Gastrocnemius medialis (tissue), 4 donors: Measurements from ENCODE around the gene DPT. TPM values are rescaled to one million over a fixed set of nuclear protein-coding genes. Genes with fewer than 3 reads are reported as not detected.

Experiments used
- ATAC-seq, 2 donors: fragments of 150-250 bp; one replicate each; pipeline ENCODE4 v1.9.1; 2016
- DNase-seq, 2 donors: peaks; one replicate each; pipeline ENCODE4 v3.0.0-alpha.2; 2019
- H3K27ac ChIP-seq, 4 donors: fragments of 200-600 bp; sonication (generic); 1 replicate in 1 of 4; 2 replicates in 3 of 4; pipeline ENCODE4 v1.5.1; 2016 to 2018; ENCODE audit warnings: mild to moderate bottlenecking in 2 of 4, moderate library complexity in 1 of 4
- H3K27me3 ChIP-seq, 3 donors: fragments of 200-600 bp; sonication (generic) in 2 of 3; 1 replicate in 1 of 3; 2 replicates in 2 of 3; pipeline versions ENCODE4 v1.5.1 to v1.6.0; 2016 to 2019; ENCODE audit warnings: mild to moderate bottlenecking in 1 of 3, moderate library complexity in 1 of 3
- H3K36me3 ChIP-seq, 2 donors: fragments of 200-600 bp; sonication (generic) in 1 of 2; one replicate each; pipeline ENCODE4 v1.5.1; 2017 to 2018
- H3K4me1 ChIP-seq, 2 donors: fragments of 200-600 bp; sonication (generic) in 1 of 2; one replicate each; pipeline ENCODE4 v1.5.1; 2016 to 2017; ENCODE audit warnings: mild to moderate bottlenecking in 2 of 2
- H3K4me3 ChIP-seq, 4 donors: fragments of 200-600 bp; sonication (generic) in 3 of 4; 1 replicate in 1 of 4; 2 replicates in 3 of 4; pipeline ENCODE4 v1.5.1; 2016 to 2019; ENCODE audit warnings: mild to moderate bottlenecking in 2 of 4
- H3K9me3 ChIP-seq, 3 donors: fragments of 200-600 bp; sonication (generic) in 2 of 3; 1 replicate in 1 of 3; 2 replicates in 2 of 3; pipeline ENCODE4 v1.5.1; 2016 to 2019
- POLR2A ChIP-seq, 2 donors: fragments of 450-650 bp; IDR thresholded peaks; one replicate each; pipeline ENCODE4 v1.6.1; 2017; ENCODE audit warnings: antibody characterized with exemption in 2 of 2, mild to moderate bottlenecking in 2 of 2, moderate library complexity in 2 of 2
- in situ Hi-C, 4 donors: fragments of 200-750 bp; cut with MboI; loops; one replicate each; pipeline versions ENCODE4 v1.15.0 to v1.8.0; 2017; ENCODE audit warnings: low sequenced_read_pairs in 4 of 4
- intact Hi-C: fragments of 100-400 bp; cut with DNase I; formaldehyde crosslinking; loops from one replicate; pipeline ENCODE4 v1.15.1; 2023; ENCODE audit warnings: low total_unique reads
- total RNA-seq, 4 donors: library from RNA; depleted of rRNA; stranded (reverse); fragments of >200 nt; gene quantifications; one replicate each; pipeline versions ENCODE4 v1.1.0 to v1.2.3, GENCODE V29; 2016
- TF ChIP-seq, protein P1 (sequence below), 5 experiments: fragments of 450-650 bp in 3 of 5; fragments of 200-600 bp in 2 of 5; sonication (generic) in 2 of 5; IDR thresholded peaks in 4 of 5; conservative IDR thresholded peaks in 1 of 5; 1 replicate in 4 of 5; 2 replicates in 1 of 5; pipeline ENCODE4 v1.5.1; 2016 to 2019; ENCODE audit warnings: antibody characterized with exemption in 5 of 5, mild to moderate bottlenecking in 3 of 5, moderate library complexity in 3 of 5

DPT gene
- total RNA-seq, 4 donors from 2014 or later = 12.6 to 21.8 (median 14.7) TPM

DNA sequence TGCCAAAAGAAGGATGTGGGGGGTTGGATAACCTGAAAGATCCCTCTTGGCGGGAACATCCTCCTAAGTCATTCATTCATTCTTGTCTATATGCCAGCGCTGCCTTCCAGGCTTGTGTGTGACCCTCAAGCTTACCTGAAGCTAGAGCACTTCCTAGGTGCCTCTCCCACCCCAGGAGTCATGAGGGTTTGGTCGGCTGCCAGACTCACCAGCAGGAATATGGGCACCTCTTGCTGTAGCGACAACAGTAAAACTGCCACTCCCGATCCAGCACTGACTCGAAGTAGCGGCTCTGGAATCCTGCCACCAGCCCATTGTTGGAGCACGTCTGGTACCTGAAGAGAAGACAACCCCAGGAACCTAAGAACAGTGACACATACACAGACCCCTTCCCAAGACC, 15.0 kb downstream of the DPT start:
- Histone ChIP-seq H3K4me3 (no peak overlapping the region), H3K9me3 (no peaks in the 10 kb centered on the region), H3K36me3 (no peaks in the 10 kb centered on the region), H3K27me3 (no peaks in the 10 kb centered on the region), H3K27ac (no peak overlapping the region), H3K4me1 (peaks cover 4 to 5% of the 10 kb centered on the region in 2 donors)
- ATAC-seq = no peak
- TF ChIP-seq POLR2A (IDR thresholded peaks at IDR 0.05) = no peak
- TF ChIP-seq, protein P1, sequence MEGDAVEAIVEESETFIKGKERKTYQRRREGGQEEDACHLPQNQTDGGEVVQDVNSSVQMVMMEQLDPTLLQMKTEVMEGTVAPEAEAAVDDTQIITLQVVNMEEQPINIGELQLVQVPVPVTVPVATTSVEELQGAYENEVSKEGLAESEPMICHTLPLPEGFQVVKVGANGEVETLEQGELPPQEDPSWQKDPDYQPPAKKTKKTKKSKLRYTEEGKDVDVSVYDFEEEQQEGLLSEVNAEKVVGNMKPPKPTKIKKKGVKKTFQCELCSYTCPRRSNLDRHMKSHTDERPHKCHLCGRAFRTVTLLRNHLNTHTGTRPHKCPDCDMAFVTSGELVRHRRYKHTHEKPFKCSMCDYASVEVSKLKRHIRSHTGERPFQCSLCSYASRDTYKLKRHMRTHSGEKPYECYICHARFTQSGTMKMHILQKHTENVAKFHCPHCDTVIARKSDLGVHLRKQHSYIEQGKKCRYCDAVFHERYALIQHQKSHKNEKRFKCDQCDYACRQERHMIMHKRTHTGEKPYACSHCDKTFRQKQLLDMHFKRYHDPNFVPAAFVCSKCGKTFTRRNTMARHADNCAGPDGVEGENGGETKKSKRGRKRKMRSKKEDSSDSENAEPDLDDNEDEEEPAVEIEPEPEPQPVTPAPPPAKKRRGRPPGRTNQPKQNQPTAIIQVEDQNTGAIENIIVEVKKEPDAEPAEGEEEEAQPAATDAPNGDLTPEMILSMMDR (IDR thresholded peaks at IDR 0.05 in 4 of 5, conservative IDR thresholded peaks at IDR 0.05 in 1 of 5) = no peak
- in situ Hi-C loops = no loop called here
- intact Hi-C loops = no loop called here
- DNase-seq = no peak

DNA sequence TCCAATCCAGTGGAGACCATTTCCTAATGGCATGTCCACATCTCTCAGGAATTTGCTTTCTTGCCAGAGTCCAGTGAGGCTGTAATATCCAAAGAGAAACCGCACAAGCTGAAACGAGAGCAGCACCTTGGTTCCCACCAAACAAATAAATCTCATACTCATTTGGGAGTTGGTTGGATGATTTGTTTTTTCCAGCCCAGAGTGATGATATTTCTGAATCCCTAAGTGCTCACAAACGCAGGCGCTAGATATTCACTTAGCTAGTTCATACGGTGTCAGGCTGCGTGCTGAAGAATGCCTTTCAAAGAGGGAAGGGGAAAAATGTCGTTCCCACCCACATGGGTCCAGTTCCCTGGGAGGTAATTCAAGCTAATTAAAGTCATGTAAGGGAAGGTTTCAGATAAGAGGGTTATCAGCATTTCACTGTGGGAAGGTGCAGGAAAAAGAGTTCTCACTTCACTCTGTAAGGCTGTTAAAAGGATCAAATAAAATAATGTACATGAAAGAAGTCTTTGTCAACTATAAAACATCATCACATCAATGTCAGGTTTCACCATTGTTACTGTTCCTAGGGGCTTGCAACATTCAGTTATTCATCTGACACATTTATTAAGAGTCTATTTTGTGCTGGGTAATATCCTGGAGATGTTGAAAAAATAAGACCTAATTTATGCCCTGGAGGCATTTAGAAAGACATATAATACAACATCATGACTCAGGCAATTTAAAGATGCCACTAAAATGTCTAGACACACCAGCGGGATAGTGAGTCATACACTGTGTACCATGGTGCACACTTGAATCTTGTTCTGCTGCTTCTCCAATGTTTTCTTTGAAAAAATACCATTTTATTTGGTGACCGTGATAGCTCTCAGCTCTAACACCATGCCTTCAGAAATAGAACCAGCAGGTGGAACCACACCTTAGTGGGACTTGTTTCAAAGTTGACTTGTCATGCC, 19.3 kb downstream of the DPT start:
- Histone ChIP-seq H3K36me3 (no peaks in the 10 kb centered on the region), H3K27me3 (no peaks in the 10 kb centered on the region), H3K9me3 (no peaks in the 10 kb centered on the region), H3K4me1 (peaks cover 0 to 10% of the 10 kb centered on the region in 2 donors), H3K27ac (peak overlapping the region in 3 of 4 donors; percentile 10 to 37 (median 10)), H3K4me3 (peak overlapping the region in 1 of 4 donors; percentile 25)
- intact Hi-C loops = no loop called here
- in situ Hi-C loops = no loop called here
- no peak for TF ChIP-seq POLR2A (IDR thresholded peaks at IDR 0.05)
- TF ChIP-seq, protein P1 (IDR thresholded peaks at IDR 0.05 in 4 of 5, conservative IDR thresholded peaks at IDR 0.05 in 1 of 5) = no peak
- DNase-seq (no peak), ATAC-seq (peak; percentile 69 to 73)

DNA sequence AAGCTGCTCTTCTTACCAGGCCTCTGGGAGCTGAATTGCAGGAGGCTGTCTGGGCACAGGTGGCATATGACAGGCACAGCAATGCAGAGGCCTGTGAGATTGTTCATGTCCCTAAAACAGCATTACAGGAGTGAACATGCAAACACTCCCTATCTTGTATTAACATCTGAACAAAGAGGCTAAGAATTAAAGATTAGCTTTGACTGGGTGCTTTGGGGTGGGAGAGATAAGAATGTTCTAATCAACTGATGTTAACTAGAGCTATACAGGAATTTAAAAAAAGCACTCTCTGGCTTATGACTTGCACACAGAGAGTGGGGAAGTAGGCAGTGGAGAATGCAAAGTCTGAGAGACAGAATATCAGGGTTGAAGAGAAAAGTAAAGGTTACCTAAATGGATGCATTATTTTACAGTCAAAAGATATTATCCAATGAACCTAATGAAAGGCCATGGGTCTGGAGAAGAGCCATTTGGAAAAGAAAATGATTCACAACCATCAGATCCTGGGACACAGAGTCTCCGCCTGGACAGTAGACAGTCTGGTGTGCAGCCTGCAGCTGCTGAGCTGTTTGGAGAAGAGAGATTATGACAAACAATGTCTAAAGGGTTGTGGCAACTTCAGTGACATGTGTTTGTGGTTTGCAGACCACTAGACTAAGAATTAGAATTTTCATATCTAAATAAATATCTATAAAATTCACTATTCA, 20.2 kb downstream of the DPT start:
- intact Hi-C loops = no loop called here
- Histone ChIP-seq H3K27ac (peak overlapping the region in 1 of 4 donors; percentile 10), H3K4me3 (no peak overlapping the region), H3K4me1 (peaks cover 0 to 10% of the 10 kb centered on the region in 2 donors), H3K9me3 (no peaks in the 10 kb centered on the region), H3K27me3 (no peaks in the 10 kb centered on the region), H3K36me3 (no peaks in the 10 kb centered on the region)
- no peak for DNase-seq
- no peak for TF ChIP-seq POLR2A (IDR thresholded peaks at IDR 0.05)
- TF ChIP-seq, protein P1 (IDR thresholded peaks at IDR 0.05 in 4 of 5, conservative IDR thresholded peaks at IDR 0.05 in 1 of 5) = no peak
- peak; percentile 36 to 73 for ATAC-seq
- in situ Hi-C loops = no loop called here

DNA sequence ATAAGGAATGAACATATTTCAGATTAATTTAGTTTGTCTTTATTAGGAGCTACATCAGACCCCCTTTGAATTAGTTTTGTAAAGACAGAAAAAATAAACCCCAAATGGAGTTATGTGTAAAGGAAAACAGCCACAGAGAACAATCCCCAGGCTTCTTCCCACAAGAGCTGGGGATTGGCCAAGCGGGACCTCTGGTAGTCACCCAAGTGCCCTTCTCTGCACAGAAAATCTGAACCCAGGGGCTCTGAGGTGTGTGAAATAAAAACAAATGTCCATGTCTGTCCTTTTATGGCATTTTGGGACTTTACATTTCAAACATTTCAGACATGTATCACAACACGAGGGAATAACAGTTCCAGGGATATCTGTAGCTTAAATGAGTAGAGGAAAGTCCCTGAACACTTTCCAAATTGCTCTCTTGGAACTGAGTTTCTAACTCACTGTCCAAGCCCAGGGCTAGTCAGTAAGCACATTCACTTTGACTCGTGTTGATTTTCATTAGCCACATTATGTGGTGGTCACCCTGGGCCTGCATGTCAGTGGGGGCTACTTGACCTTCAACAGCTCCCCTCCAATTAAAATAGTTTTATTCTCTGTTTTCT, 22.5 kb downstream of the DPT start:
- ATAC-seq (no peak), DNase-seq (no peak)
- Histone ChIP-seq H3K9me3 (no peaks in the 10 kb centered on the region), H3K36me3 (no peaks in the 10 kb centered on the region), H3K4me1 (peaks cover 0 to 10% of the 10 kb centered on the region in 2 donors), H3K27me3 (no peaks in the 10 kb centered on the region), H3K27ac (no peak overlapping the region), H3K4me3 (no peak overlapping the region)
- in situ Hi-C loops (no loop called here), intact Hi-C loops (no loop called here)
- TF ChIP-seq, protein P1 (IDR thresholded peaks at IDR 0.05 in 4 of 5, conservative IDR thresholded peaks at IDR 0.05 in 1 of 5) = no peak
- TF ChIP-seq POLR2A (IDR thresholded peaks at IDR 0.05) = no peak
